Esophagus mucosa (tissue), 1 donor: Measurements from ENCODE around the gene MGST3. TPM values are rescaled to one million over a fixed set of nuclear protein-coding genes. Genes with fewer than 3 reads are reported as not detected.
"Not testable (repeated sequence)": the region's sequence is repeated elsewhere in the genome, so short reads cannot be mapped to it uniquely, and the experiment has no call there.

ENCODE experiments used
- ATAC-seq: fragments of 200-7000 bp; cut with Tn5 transposase; one replicate; pipeline ENCODE4 v1.9.1; 2020
- total RNA-seq: library from RNA; stranded (reverse); gene quantifications from one replicate; pipeline ENCODE4 v1.2.4, GENCODE V29; 2023
- donor health status: DM: yes; HTN: yes; CAD: no.

MGST3 gene
- total RNA-seq, 1 donor from 2014 or later, result 58.9 TPM

DNA sequence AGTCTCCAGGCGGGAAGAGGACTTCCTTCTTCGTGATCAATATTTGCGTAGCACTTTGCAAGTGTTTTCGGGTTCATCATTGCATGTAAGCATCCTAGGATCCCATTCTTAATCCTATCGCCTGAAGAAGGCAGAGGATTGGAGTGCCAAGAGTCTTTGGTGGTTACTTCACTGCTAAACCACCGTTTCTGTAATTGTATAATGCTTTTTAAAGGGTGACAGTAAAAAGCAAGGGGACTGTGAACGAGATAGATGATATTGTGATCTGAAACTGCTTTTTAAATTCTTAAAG is 67.7 kb downstream of the MGST3 start:
- ATAC-seq, result no peak

DNA sequence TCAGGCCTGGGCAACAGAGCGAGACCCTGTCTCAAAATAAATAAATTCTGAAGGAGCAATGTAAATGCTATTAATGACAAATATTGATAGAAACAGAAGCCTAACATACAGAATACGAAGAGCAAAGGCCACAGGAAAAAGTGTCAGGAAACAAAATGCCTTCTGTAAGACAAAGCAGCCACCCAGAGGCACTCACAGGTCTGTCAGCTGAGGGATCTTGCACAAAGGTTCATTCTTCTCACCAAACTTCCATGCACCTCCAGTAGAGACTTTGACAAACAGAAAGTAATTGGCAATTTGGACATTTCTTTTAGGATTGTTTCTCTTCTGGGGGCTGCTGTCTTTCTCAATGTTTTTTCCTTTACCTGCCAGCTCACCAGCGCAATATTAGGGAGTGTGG is 68.5 kb downstream of the MGST3 start:
- no peak for ATAC-seq

DNA sequence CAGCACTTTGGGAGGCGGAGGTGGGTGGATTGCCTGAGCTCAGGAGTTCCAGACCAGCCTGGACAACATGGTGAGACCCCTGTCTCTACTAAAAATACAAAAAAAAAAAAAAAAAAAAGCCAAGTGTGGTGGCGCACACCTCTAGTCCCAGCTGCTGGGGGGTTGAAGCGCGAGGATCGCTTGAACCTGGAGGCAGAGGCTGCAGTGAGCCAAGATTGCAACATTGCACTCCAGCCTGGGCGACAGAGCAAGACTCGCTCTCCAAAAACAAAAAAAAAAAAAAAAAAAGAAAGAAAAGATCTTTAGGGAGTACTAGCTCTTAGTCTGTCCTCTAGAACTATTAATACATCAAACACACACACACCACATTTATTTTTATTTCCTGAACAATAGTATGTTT is 70.9 kb downstream of the MGST3 start:
- not testable (repeated sequence) for ATAC-seq

DNA sequence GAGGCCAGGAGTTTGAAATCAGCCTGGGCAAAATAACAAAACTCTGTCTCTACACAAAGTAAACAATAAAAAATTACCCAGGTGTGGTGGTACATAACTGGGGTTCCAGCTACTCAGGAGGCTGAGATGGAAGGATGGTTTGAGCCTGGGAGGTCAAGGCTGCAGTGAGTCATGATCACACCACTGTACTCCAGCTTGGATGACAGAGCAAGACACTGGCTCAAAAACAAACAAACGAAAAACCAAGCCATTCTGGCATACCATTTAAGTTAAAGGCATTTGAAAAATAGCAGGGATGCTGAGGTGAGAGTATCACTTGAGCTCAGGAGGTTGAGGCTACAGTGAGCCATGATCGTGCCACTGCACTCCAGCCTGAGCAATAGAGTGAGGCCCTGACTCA is 72.6 kb downstream of the MGST3 start:
- ATAC-seq, result no peak

Other genes starting within 250 kb of the MGST3 start
- gene RXRG, start 186.1 kb upstream of the MGST3 start, total RNA-seq, result 0.24 TPM
- not detected for gene LRRC52, start 87.2 kb upstream of the MGST3 start, total RNA-seq
- 108 TPM for gene ALDH9A1, start 67.3 kb downstream of the MGST3 start, total RNA-seq
- gene TMCO1, start 137.6 kb downstream of the MGST3 start, total RNA-seq, result 60.6 TPM
- 39.5 TPM for gene UCK2, start 196.4 kb downstream of the MGST3 start, total RNA-seq